Measurements from ENCODE around the gene NEDD1. TPM values are rescaled to one million over a fixed set of nuclear protein-coding genes. Genes with fewer than 3 reads are reported as not detected.

Gene NEDD1
- 33.5 and 34.7 TPM in 2 replicates for polyA plus RNA-seq (2014; cell fraction: cytosol; rRNA removed)
- polyA plus RNA-seq (2014; cell fraction: nucleus; rRNA removed) = 20.8 and 27.6 TPM in 2 replicates

GRCh38 chr12:96906849-96907670 lies at the start of gene NEDD1:
NEDD1 (plus strand) TSS chr12:96907257; CDS start chr12:96909760, 2,503 bp downstream.
- DNase-seq (ENCODE audit: low spot score) = peak; percentile 80

GRCh38 chr12:96858162-96858561 lies 48.9 kb upstream of the NEDD1 start:
- DNase-seq (ENCODE audit: low spot score) = no peak

- DNase-seq (ENCODE audit: low spot score) = no peak
These were observed 45.4 kb upstream of the NEDD1 start for GRCh38 chr12:96861656-96862055.

GRCh38 chr12:96862326-96862725 lies 44.7 kb upstream of the NEDD1 start:
- no peak for DNase-seq (ENCODE audit: low spot score)

GRCh38 chr12:96864335-96864734 lies 42.7 kb upstream of the NEDD1 start:
- DNase-seq (ENCODE audit: low spot score) = no peak

- no peak for DNase-seq (ENCODE audit: low spot score)
These were observed 40.1 kb upstream of the NEDD1 start for GRCh38 chr12:96866801-96867590.

GRCh38 chr12:96870946-96871345 lies 36.1 kb upstream of the NEDD1 start:
- DNase-seq (ENCODE audit: low spot score) = no peak

GRCh38 chr12:96872961-96873360 lies 34.1 kb upstream of the NEDD1 start:
- DNase-seq (ENCODE audit: low spot score) = no peak

GRCh38 chr12:96874211-96874610 lies 32.8 kb upstream of the NEDD1 start:
- DNase-seq (ENCODE audit: low spot score) = no peak

- DNase-seq (ENCODE audit: low spot score) = no peak
These were observed 30.1 kb upstream of the NEDD1 start for GRCh38 chr12:96876966-96877365.

- no peak for DNase-seq (ENCODE audit: low spot score)
These were observed 28.4 kb upstream of the NEDD1 start for GRCh38 chr12:96878704-96879103.

- DNase-seq (ENCODE audit: low spot score) = no peak
These were observed 27.8 kb upstream of the NEDD1 start for GRCh38 chr12:96879301-96879700.

GRCh38 chr12:96880220-96880619 lies 26.8 kb upstream of the NEDD1 start:
- no peak for DNase-seq (ENCODE audit: low spot score)

GRCh38 chr12:96881608-96882007 lies 25.4 kb upstream of the NEDD1 start:
- DNase-seq (ENCODE audit: low spot score) = no peak

GRCh38 chr12:96882862-96883261 lies 24.2 kb upstream of the NEDD1 start:
- no peak for DNase-seq (ENCODE audit: low spot score)

- no peak for DNase-seq (ENCODE audit: low spot score)
These were observed 23.5 kb upstream of the NEDD1 start for GRCh38 chr12:96883571-96883970.

- DNase-seq (ENCODE audit: low spot score) = no peak
These were observed 19.9 kb upstream of the NEDD1 start for GRCh38 chr12:96886998-96887677.

- DNase-seq (ENCODE audit: low spot score) = no peak
These were observed 17.7 kb upstream of the NEDD1 start for GRCh38 chr12:96889273-96889933.

- no peak for DNase-seq (ENCODE audit: low spot score)
These were observed 16.7 kb upstream of the NEDD1 start for GRCh38 chr12:96890331-96890730.

GRCh38 chr12:96892104-96892503 lies 15.0 kb upstream of the NEDD1 start:
- DNase-seq (ENCODE audit: low spot score) = no peak

- DNase-seq (ENCODE audit: low spot score) = no peak
These were observed 9.6 kb upstream of the NEDD1 start for GRCh38 chr12:96897421-96897820.
